HL-60 (cell line): ENCODE results near the gene AVEN.

Experiments used
- CTCF ChIP-seq: IDR thresholded peaks from one replicate; pipeline ENCODE4 v1.5.1; 2011; ENCODE audit warnings: low read length, control low read depth, inconsistent platforms; ENCODE audit not compliant: insufficient read depth
- GABPA ChIP-seq: IDR thresholded peaks from 2 replicates; pipeline ENCODE4 v1.6.1; 2012; ENCODE audit warnings: low read depth
- POLR2AphosphoS5 ChIP-seq: IDR thresholded peaks from 2 replicates; pipeline ENCODE4 v1.6.1; 2012; ENCODE audit warnings: low read depth
- REST ChIP-seq: IDR thresholded peaks from 2 replicates; pipeline ENCODE4 v1.6.1; 2012; ENCODE audit warnings: low read depth; ENCODE audit not compliant: insufficient replicate concordance
- SPI1 ChIP-seq: IDR thresholded peaks from 2 replicates; pipeline ENCODE4 v1.6.1; 2012; ENCODE audit warnings: low read depth, mild to moderate bottlenecking, borderline replicate concordance

GRCh38 chr15:33823119-33823518 is 215.9 kb downstream of the AVEN start:
- TF ChIP-seq CTCF (no peak), GABPA (no peak), POLR2AphosphoS5 (no peak), REST (no peak), SPI1 (no peak)
